ENCODE measurements around the gene PTCH2.
"Not testable (repeated sequence)": the region's sequence is repeated elsewhere in the genome, so short reads cannot be mapped to it uniquely, and the experiment has no call there.

Gene PTCH2

DNA sequence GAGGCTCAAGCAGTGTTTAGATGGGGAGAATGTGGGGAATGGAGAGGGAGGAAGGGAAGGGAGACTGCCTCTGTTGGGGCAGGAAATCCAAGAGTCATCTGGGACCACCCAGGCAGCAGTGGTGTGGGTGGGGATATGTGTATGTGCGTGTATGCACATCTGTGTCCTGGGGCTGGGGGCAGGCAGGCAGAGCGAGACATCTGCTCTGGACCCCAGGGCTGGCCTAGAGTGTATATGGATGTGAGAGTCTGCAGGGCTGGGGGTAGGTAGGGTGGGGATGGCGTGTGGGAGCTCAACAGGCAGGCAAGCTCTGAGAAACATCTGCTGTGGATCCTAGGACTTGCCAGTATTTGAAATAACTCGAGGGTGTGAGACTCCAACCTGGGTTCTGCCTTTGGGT, 3.5 kb downstream of the PTCH2 start:
- DNase-seq = no peak

DNA sequence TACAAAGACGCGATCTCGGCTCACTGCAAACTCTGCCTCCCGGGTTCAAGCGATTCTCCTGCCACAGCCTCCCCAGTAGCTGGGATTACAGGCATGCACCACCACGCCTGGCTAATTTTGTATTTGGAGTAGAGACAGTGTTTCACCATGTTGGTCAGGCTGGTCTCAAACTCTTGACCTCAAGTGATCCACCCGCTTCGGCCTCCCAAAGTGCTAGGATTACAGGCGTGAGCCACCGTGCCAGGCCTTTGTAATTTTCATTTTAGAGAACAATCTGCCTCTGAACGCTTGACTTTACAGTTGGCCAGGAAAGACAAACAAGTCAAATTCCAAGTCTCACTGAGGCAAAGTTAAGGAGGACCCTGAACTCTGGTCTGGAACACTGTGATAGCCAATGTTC, 4.8 kb downstream of the PTCH2 start:
- DNase-seq = not testable (repeated sequence)

DNA sequence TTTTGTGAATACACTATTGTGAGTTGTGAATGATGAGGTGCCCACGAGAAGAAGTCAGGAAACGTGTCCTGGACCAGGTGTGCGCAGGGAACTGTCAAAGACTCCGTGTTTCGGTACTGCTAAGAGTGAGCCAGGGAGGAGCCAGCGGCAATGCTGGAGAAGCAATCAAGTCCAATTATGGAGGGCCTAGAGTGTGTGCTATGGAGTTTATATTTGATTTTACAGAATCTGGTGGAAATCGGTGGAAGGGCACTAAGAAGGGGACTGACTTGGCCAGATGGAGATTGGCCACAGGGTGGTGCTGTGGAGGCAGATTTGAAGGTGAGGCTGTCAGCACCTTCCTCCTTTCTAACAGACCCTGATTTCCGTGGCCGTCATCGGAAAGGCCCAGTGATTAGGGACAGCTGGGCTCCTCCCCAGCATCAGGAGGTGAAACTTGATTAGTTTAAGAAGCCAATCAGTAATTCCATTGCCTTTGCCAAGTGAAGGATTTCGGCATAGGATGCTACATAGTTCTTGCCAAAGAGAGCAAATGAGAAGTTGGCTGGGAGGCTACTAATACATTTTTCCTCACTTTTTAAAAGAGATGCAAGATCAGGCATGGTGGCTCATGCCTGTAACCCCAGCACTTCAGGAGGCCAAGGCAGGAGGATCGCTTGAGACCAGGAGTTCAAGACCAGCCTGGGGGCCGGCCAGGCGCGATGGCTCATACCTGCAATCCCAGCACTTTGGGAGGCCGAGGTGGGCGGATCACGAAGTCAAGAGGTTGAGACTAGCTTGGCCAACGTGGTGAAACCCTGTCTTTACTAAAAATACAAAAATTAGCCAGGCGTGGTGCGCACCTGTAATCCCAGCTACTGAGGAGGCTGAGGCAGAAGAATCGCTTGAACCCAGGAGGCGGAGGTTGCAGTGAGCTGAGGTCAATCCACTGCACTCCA, 7.0 kb downstream of the PTCH2 start:
- peak; percentile 76 for DNase-seq

DNA sequence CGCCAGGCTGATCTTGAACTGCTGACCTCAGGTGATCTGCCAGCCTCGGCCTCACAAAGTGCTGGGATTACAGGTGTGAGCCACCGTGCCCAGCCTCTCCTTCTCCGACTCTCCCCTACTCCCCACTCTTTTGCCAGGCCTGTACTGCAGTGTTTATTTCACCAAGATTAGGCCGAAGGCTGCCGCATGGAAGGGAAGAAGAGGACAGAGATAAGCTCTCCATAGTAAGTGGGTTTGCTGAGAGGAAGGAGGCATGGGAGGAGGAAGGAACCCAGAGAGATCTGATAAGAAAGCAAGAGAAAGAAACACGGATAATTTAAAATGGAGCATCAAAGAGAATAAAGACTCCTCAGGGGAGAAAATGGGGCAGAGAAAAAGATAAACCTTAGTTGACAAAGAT, 8.7 kb downstream of the PTCH2 start:
- DNase-seq = no peak

DNA sequence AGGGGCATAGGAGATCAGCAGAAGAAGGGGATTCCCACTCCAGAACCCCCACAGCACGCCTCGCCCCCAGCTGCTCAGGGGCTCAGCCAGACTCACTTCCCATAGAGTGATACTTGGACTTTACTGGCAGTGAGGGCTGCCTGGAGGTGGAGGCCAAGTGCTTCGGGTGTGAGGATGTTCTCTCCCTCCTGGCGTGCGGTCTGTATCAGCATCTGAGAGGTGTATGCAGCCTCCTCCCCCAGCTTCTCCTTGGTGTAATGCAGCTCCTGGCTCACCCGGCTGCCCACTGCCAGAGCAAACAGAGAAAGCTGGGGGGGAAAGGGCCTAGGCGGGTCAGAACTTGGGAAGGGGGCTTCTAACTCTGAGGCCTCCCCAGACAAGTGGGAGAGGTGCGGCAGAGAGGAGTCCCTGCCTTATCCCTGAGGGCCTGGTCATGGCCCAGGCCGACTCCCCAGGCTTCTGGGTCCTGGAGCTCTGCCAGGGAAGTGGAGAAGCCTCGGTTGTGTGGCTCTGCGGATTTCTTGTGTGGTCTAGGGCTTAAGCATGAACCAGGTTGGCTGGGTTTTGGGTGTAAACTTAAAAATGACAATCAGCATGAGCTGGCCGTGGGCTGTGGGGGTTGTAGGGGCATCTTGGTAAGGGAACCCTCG, 10.9 kb downstream of the PTCH2 start:
- DNase-seq = no peak

DNA sequence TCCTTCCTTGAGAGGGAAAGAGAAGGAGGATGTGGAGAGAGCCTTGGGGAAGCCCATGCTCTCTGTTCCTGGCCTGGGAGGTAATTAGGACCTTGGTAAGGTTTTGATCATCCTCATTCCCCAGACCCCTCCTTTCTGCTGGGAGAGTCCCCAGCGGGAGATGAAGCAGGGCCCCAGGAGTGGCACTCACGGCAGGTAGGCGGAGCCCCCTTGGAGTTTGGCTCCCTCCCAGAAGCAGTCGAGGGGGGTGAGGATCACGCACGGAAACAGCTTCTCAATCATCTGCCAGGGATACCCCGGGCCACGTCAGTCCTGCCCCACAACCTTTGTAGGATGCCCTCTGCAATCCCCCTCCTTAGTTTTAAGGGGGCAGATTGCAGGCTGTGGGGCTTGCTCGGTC, 11.5 kb downstream of the PTCH2 start:
- DNase-seq = no peak

DNA sequence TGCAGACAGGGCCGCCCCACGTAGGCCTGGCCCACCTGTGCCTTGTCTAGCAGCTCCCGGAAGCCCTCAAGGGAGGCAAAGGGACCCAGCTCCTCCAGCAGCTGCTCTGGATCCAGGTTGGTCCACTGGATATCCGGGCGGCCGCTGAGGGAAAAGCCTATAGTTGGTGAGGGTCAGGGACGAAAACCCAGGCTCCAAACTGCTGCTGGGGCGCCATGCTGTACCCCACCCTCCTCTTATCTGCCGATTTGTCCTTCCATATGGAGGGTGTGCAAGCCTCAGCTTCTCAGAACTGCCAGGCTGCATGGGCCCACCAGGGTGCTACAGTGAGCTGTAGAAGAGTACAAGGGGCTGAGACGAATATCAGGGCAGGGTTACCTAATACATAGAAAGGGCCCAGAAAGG, 12.2 kb downstream of the PTCH2 start:
- DNase-seq = no peak

DNA sequence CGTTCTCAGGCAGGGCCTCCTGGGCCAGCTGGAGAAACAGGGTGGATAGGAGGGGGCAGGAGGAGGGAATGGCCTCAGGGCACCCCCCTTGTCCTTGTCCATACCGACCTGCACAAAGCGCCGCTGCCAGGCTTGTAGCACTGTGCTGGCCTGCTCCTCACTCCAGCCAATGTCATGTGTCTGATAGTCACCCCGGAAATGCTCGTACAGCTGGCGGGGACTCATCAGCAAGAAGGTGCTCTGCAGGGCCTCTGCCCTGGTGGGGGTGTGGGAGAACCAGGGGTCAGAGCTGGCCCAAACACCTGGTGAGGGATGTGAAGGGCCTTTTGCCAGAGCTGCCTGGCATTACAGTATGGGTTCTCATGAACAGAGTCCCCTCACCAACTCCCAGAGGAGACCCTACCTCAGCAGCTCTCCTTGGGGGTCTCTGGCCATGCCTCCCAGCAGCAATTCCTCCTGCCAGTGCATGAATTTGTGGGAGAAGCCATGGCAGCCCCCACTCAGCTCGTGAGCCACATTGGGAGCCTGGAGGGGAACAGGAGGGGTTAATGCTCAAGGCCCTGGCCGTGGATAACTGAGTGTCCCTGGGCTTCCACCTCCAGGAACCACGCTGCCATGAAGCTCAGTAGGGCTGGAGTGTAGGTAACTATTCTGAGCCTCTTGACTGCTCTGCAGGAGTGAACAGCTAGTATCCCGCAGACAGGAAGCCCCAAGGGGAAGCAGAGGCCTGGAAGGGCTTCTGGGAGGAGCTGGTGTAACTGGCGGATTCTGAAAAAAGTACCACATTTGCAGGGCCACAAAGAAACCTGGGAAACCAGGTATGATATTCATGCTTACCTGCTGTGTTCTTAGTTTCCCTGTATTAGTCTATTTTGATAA, 13.3 kb downstream of the PTCH2 start:
- no peak for DNase-seq

DNA sequence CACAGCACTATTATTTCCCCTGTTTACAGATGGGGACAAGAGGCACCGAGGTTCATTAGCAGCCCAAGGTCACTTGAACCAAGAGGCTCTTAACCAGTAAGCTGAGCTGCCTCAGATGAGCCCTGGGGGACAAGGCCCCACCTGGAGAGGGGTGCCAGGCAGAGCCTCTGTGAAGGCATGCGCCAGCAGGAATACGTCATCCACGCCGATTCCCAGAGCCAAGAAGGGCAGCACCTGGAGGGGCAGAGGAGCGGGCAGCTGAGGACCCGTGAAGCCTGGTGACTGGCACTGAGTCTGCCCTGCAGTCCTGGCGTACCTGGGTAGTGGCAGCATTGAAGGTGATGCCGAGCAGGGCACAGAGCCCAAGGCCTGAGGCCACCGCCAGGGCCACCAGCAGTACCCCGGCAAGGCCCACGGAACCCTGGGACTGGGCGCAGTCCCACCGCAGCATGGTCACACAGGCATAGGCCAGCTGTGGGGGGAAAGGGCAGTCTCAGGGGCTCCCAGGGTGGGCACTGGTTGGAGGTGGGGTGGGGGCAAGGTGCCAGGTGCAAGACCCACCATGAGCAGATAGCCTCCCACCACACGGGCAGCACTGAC, 14.1 kb downstream of the PTCH2 start:
- DNase-seq = no peak

DNA sequence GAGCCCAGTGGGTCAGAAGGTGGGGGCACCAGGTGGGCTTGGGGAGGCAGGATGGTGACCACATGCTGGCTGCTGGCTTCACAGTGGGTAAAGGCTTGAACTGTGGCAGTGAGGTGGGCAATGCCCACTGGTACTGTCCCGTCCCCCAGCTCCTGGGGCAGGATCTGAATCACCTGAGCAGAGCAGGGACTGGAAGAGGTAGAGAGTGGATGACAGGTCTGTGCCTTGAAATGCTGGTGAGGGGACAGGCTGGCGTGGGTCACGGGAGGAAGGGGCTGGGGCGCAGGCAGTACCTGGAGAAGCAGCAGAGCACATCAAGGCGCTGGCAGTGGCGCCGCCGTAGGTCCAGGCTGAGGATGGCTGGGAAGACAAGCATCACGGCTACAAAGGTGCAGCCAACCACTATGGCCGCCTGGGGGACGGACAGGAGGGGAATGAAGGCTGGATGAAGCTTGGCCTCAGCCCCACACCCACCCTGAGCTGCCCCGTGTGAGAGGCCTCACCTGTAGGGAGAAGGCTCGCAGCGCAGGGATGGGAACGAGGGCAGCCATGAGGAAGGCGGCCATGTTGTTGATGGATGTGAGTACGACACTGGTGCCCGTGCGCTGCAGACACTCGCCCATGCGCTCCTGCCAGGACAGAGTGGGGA, 14.9 kb downstream of the PTCH2 start:
- DNase-seq = no peak

DNA sequence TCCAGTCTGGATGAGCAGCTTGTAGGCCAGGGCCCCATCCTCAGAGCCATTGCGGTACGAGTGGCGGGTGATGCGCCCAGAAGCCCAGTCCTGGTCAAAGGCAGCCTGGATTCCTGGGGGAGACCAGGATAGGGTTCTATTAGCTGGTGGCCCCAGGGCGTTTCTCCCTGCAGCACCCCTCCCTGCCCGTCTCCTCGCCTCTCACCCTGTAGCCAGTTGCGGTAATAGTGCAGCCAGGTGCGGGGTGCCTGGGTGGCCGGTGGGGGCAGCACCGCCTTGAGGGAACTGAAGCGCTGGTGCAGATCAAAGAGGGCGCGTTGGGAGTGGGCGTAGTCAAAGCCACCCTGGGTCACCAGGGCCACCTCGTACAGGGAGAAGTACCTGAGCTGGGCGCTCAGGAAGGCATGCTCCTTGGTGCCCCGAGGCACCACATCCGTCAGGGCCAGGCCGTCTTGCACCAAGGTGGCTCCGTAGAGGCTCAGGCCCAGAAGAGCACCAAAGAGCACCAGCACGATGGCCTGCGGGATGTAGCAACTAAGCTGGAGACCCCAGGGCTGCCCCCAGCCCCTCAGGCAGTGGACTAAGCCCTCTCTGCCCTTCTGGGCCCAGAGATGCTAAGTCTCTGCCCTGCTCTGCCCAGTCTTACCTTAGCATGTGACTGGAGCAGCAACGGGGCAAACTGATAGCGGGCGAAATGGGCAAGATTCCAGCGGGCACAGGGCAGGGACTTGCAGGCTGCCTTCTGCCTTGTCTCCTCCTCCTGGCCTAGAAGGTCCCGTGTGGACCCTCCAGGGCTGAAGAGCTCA, 15.7 kb downstream of the PTCH2 start:
- DNase-seq = no peak

DNA sequence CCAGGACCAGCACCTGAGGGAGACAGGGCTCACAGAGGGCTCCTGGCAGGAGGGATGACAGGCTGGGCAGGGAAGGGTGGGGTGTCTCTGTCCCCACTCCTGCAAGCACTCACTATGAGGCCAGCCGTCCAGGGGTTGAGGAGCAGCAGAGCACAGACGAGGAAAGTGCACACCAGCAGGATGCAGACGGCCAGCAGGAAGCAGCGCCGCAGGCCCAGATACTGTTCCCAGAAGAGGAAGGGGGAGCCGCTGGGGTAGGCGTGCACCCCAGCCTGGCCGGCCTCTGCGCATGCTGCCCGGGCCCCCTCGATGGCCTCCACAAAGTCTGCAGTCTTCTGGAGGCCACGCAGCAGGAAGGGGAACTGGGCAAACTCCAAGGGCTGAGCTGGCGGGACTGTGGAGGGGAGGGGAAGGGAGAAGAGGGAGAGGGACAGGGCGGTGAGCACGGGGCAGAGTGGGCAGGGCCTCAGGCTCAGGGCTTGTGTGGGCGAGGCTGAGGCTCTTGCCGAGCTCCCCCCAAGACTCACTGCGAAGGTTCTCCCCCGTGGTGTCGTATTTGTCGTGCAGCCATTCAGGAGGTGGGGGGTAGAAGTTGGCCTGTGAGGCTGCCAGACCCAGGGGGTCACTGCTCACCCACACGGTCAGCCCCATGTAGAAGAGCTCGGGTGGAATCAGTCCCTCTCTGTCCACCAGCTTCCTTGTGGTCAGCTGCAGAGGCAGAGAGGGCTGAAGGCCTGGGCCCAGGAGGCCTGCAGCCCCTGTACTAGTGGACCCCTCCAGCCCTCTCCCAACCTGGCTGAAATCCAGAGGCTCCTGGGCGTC, 16.5 kb downstream of the PTCH2 start:
- no peak for DNase-seq

DNA sequence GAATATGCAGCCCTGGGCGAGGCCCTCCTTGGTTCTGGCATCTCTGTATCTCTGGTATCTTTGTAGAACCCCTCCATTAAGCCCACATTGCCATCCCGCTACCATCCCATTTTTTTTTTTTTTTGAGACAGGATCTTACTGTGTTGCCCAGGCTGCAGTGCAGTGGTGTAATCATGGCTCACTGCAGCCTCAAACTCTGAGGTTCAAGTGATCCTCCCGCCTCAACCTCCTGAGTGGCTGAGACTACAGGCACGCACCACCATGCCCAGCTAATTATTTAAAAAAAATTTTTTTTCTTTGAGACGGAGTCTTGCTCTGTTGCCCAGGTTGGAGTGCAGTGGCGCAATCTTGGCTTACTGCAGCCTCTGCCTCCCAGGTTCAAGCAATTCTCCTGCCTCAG, 18.7 kb downstream of the PTCH2 start:
- DNase-seq = not testable (repeated sequence)

DNA sequence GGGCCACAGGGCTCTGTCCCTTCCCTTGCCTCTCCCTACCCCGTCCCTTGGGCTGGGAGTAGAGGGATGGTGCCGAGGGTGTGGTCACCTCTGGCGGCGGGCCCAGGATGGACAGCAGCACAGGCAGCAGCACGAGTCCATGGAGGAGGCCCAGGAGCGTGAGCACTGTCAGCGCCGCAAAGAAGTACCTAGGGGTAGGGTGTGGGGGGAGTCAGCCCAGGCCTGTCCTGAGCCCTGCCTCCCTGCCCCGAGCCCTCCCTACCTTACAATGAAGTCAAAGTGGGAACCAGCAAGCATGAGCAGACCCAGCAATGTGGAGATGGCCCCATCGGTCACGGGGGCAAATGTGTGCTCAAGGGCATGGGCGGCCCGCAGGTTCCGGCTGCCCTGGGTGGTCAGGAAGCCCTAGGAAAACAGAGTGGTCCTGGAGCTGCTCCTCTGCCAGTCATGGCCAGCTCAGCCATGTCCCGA, 20.0 kb downstream of the PTCH2 start:
- no peak for DNase-seq

DNA sequence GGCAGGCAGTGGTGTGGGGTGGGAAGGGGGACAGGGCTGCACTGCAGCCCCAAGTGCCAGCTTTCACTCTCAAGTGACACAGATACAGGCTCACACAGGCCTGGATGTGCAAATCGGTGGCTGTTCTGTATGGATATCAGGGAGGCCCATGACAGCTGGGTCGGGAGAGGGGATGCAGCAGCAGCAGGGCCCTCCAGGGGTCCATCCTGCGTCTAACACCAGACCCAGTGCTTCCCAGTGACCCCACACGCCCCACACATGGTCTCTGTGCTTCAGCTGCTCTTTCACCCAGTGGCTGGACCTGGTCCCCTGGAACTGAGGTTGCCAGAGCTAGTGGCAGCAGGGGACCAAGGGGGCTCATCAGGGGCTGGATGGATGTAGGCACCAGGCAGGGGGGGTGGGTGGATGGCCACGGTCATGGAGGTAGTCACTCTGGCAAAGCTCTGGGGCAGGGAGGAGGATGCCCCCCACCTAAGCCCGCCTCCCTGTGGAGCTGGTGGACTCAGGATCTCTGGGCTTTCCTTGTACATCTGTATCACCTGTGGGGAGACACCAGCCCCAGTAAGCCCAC, 20.8 kb downstream of the PTCH2 start:
- no peak for DNase-seq

DNA sequence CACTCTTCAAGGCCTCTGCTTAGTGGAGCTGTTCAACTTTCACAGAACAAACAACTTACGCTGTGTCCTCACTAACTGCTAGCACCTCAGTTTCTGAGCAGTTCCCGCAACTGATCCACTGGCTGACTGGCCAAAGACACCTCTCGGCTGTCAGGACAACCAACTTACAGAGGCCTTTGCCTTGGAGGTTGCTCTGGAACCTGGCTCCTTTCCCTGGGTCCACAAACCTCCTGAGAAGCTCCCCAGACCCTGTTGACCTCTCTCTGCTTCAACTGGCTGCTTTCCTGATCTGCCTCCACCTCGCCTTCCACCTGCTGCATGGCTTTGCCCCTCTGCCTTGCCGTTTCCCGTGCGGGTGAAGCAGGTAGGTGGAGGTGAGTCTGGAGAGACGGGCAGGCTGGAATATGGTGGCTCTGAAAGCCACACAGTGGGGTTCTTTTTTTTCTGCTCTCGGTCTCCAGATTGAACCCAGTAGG, 21.8 kb downstream of the PTCH2 start:
- no peak for DNase-seq

DNA sequence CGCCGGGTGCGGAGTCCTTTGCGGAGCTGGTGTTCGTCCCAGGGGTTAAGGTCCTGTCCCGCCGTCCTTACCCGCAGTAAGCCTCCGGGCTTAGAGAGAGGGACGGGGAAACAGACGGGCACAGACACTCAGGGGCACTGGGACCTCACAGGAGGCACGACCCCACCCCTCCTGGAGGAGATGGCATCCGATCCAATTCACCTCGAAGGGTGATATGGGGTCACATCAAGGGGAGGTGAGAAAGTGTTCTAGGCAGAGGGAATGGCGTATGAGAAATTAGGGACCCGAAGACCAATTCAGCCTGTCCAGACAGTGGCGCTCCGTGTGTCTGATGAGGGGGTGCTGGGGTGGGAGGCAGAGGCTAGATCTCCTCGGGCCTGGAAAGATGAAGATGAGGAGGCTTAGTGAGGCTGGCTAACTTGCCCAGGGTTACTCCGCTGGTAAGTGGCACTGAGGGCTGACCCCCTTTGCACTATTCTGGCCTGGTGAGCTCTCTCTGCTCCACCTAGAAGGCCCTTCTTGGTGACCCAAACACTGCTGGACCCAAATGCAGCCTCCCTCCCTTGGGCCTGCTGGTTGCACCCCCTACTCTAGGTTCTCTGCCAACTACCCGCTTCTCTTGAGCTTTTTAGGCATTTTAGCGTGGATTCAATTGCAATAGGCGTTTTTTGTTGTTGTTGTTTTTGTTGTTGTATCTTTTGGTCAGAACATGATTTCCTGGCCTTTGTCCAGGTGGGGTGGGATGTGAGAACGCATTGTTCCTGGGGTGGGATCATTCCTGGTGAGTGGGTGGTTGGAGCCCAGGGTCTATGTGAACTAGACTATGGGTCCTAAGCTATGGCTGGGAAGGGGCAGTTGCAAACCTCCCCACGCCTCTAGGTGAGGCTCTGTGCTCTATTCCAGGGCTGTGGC, 22.5 kb downstream of the PTCH2 start:
- no peak for DNase-seq

DNA sequence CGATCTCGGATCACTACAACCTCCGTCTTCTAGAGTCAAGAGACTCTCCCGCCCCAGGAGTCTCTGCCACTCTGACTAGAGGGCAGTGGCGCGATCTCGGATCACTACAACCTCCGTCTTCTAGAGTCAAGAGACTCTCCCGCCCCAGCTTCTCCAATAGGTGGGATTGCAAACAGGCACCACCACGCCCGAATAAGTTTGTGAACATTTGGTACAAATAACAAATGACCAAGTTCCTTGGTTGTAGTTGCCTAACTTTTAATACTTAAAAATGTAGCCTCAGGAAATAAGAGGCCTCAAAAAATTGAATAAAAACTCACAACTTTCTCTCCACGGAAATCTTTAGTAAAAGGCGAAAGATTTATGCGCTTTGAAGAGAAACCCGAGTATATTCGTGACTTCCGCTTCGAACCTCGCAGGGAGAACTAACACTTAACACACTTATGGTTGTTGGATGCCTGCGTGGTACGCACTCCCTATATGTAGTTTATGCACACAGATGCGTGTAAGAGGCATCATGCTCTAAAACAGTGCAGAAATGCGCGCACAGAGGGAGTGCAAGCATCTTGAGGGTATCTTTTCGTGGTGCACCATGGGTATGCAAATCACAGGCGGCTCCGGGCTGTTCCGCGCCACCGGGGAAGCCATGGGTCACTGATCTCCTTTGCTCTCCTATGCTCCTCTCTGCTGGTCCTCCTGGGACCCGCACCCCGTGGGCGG, 23.3 kb downstream of the PTCH2 start:
- peak; percentile 75 for DNase-seq
